Measurements from ENCODE around the gene METTL23. TPM values are rescaled to one million over a fixed set of nuclear protein-coding genes. Genes with fewer than 3 reads are reported as not detected.
"Not testable (repeated sequence)": the region's sequence is repeated elsewhere in the genome, so short reads cannot be mapped to it uniquely, and the experiment has no call there.

The METTL23 gene
- total RNA-seq, 4 donors from 2014 or later: 18.3 to 29.7 (median 23.0) TPM

GRCh38 chr17:76697702-76698465 lies 28.8 kb upstream of the METTL23 start:
- Histone ChIP-seq H3K36me3 (peaks cover 0 to 4% (median 0%) of the 10 kb centered on the region in 4 donors), H3K4me1 (peaks cover 95 to 99% (median 98%) of the 10 kb centered on the region in 4 donors), H3K4me3 (peak overlapping the region in 2 of 4 donors; percentile 14 to 15), H3K27ac (replicated peaks in 1 of 4) (peak overlapping the region; percentile 89 to 96 (median 93)), H3K9me3 (no peaks in the 10 kb centered on the region), H3K27me3 (no peaks in the 10 kb centered on the region)
- intact Hi-C loops (cut with DNase I): no loop called here
- TF ChIP-seq EP300 (IDR thresholded peaks at IDR 0.05) (no peak), POLR2AphosphoS5 (IDR thresholded peaks at IDR 0.05) (peak in 1 of 2 donors; percentile 23)
- 34% methylated on average over 12 of the region's 17 CpGs for WGBS
- no peak for DNase-seq (ENCODE audit: extremely low spot score)

- peak overlapping the region; percentile 89 to 96 (median 93) for H3K27ac ChIP-seq (replicated peaks in 1 of 4)
- 63% methylated on average over 7 of the region's 7 CpGs for WGBS
- H3K27me3 ChIP-seq; H3K4me3 ChIP-seq; H3K9me3 ChIP-seq; DNase-seq (ENCODE audit: extremely low spot score); intact Hi-C loops (cut with DNase I); H3K36me3 ChIP-seq: not testable (repeated sequence)
- peaks cover 97 to 100% (median 100%) of the 10 kb centered on the region in 4 donors for H3K4me1 ChIP-seq
Observed at GRCh38 chr17:76698466-76698977, 28.1 kb upstream of the METTL23 start.

- WGBS: 23% methylated on average over 8 of the region's 8 CpGs
Observed at GRCh38 chr17:76700270-76700616, 26.4 kb upstream of the METTL23 start.

GRCh38 chr17:76700617-76701470 lies 25.8 kb upstream of the METTL23 start:
- peak; percentile 94 for DNase-seq (ENCODE audit: extremely low spot score)
- H3K27me3 ChIP-seq: no peaks in the 10 kb centered on the region
- TF ChIP-seq POLR2AphosphoS5 (IDR thresholded peaks at IDR 0.05): peak; percentile 72 to 86
- no peak for TF ChIP-seq POLR2A (IDR thresholded peaks at IDR 0.05; ENCODE audit: low read depth)
- TF ChIP-seq EP300 (IDR thresholded peaks at IDR 0.05): no peak
- peak overlapping the region; percentile 33 to 54 (median 42) for H3K4me3 ChIP-seq
- peaks cover 0 to 4% (median 0%) of the 10 kb centered on the region in 4 donors for H3K36me3 ChIP-seq
- intact Hi-C loops (cut with DNase I): no loop called here
- no peaks in the 10 kb centered on the region for H3K9me3 ChIP-seq
- peaks cover 88 to 99% (median 97%) of the 10 kb centered on the region in 4 donors for H3K4me1 ChIP-seq
- 19% methylated on average over 33 of the region's 33 CpGs for WGBS
- peak overlapping the region; percentile 89 to 96 (median 93) for H3K27ac ChIP-seq (replicated peaks in 1 of 4)

More at GRCh38 chr17:76700270-76700616, 26.4 kb upstream of the METTL23 start:
- Histone ChIP-seq H3K4me3 (peak overlapping the region; percentile 33 to 54 (median 42)), H3K27me3 (no peaks in the 10 kb centered on the region), H3K4me1 (peaks cover 88 to 99% (median 97%) of the 10 kb centered on the region in 4 donors), H3K27ac (replicated peaks in 1 of 4) (peak overlapping the region; percentile 89 to 96 (median 93)), H3K36me3 (peaks cover 0 to 4% (median 0%) of the 10 kb centered on the region in 4 donors), H3K9me3 (no peaks in the 10 kb centered on the region)
- intact Hi-C loops (cut with DNase I): no loop called here
- DNase-seq (ENCODE audit: extremely low spot score): no peak
- no peak for TF ChIP-seq EP300 (IDR thresholded peaks at IDR 0.05)
- TF ChIP-seq CTCF (IDR thresholded peaks at IDR 0.05): no peak
- TF ChIP-seq POLR2A (IDR thresholded peaks at IDR 0.05; ENCODE audit: low read depth): no peak
- TF ChIP-seq POLR2AphosphoS5 (IDR thresholded peaks at IDR 0.05): no peak

- peaks cover 84 to 99% (median 96%) of the 10 kb centered on the region in 4 donors for H3K4me1 ChIP-seq
- no peak for DNase-seq (ENCODE audit: extremely low spot score)
- peaks cover 0 to 4% (median 0%) of the 10 kb centered on the region in 4 donors for H3K36me3 ChIP-seq
- peak overlapping the region; percentile 89 to 96 (median 93) for H3K27ac ChIP-seq (replicated peaks in 1 of 4)
- no peaks in the 10 kb centered on the region for H3K27me3 ChIP-seq
- TF ChIP-seq POLR2A (IDR thresholded peaks at IDR 0.05; ENCODE audit: low read depth) (no peak), CTCF (IDR thresholded peaks at IDR 0.05) (no peak), POLR2AphosphoS5 (IDR thresholded peaks at IDR 0.05) (no peak), EP300 (IDR thresholded peaks at IDR 0.05) (no peak)
- H3K4me3 ChIP-seq: peak overlapping the region; percentile 33 to 54 (median 42)
- 32% methylated on average over 9 of the region's 11 CpGs for WGBS
- H3K9me3 ChIP-seq: no peaks in the 10 kb centered on the region
- intact Hi-C loops (cut with DNase I): no loop called here
Observed at GRCh38 chr17:76701471-76701967, 25.1 kb upstream of the METTL23 start.

Data from esophagus muscularis mucosa (tissue), 4 donors.